B cell (primary cell): ENCODE results near the gene ZBTB46. TPM values are rescaled to one million over a fixed set of nuclear protein-coding genes. Genes with fewer than 3 reads are reported as not detected.

Experiments used
- ATAC-seq: fragments of 200-7000 bp; cut with Tn5 transposase; one replicate; pipeline ENCODE4 v1.10.0; 2021; ENCODE audit warnings: low read depth, mild to moderate bottlenecking, moderate number of reproducible peaks, moderate library complexity
- CTCF ChIA-PET: fragments of 350-600 bp; sonication (Branson Sonifier 250); formaldehyde crosslinking; loops from one replicate; lab custom pipeline; 2021; ENCODE audit warnings: antibody characterized with exemption, inconsistent platforms; lab: Charles Lee
- POLR2A ChIA-PET: fragments of 350-600 bp; sonication (Branson Sonifier 250); formaldehyde crosslinking; loops from one replicate; lab custom pipeline; 2021; ENCODE audit warnings: antibody characterized with exemption; lab: Charles Lee
- DNase-seq: peaks from one replicate; pipeline ENCODE4 v3.0.0; 2013
- H2AFZ ChIP-seq: 2 replicates; pipeline ENCODE4 v1.6.1; 2012; ENCODE audit warnings: mild to moderate bottlenecking, low read depth, low read length; ENCODE audit not compliant: insufficient read depth, poor library complexity, severe bottlenecking
- H3K27ac ChIP-seq, 2 donors: 1 replicate in 1 of 2; 2 replicates in 1 of 2; pipeline ENCODE4 v1.5.1; 2012 to 2013; ENCODE audit warnings: low read length in 2 of 2, mild to moderate bottlenecking in 2 of 2, moderate library complexity in 1 of 2
- H3K27me3 ChIP-seq, 4 experiments: fragments of 200-600 bp in 1 of 4; sonication (generic) in 1 of 4; replicated peaks in 1 of 4; 1 replicate in 2 of 4; 2 replicates in 2 of 4; pipeline versions ENCODE4 v1.6.1 to v1.7.0; 2013 to 2016; ENCODE audit warnings: low read length in 3 of 4, mild to moderate bottlenecking in 2 of 4, mixed read lengths in 1 of 4, moderate library complexity in 1 of 4; ENCODE audit not compliant: insufficient read depth in 4 of 4, control insufficient read depth in 3 of 4; ENCODE audit errors: control extremely low read depth in 1 of 4
- H3K36me3 ChIP-seq, 2 experiments: replicated peaks in 1 of 2; 1 replicate in 1 of 2; 2 replicates in 1 of 2; pipeline versions ENCODE4 v1.6.1 to v1.7.1; 2013; ENCODE audit warnings: low read length in 1 of 2; ENCODE audit not compliant: insufficient read depth in 2 of 2, control insufficient read depth in 1 of 2; ENCODE audit errors: control extremely low read depth in 1 of 2, extremely low read depth in 1 of 2
- H3K4me1 ChIP-seq, 2 donors: fragments of 200-600 bp in 1 of 2; sonication (generic) in 1 of 2; 1 replicate in 1 of 2; 2 replicates in 1 of 2; pipeline versions ENCODE4 v1.5.1 to v1.6.1; 2013 to 2017; ENCODE audit warnings: low read length in 2 of 2; ENCODE audit not compliant: control insufficient read depth in 2 of 2, insufficient read depth in 2 of 2
- H3K4me2 ChIP-seq: replicated peaks from 2 replicates; pipeline ENCODE3; 2012; ENCODE audit warnings: mild to moderate bottlenecking, low read depth, low read length; ENCODE audit not compliant: poor library complexity, severe bottlenecking
- H3K4me3 ChIP-seq, 5 experiments: fragments of 200-600 bp in 1 of 5; sonication (generic) in 1 of 5; 1 replicate in 3 of 5; 2 replicates in 2 of 5; pipeline versions ENCODE4 v1.5.1 to v1.7.0; 2011 to 2016; ENCODE audit warnings: low read length in 4 of 5, mild to moderate bottlenecking in 4 of 5, low read depth in 2 of 5, control low read depth in 1 of 5, moderate library complexity in 1 of 5; ENCODE audit not compliant: insufficient read depth in 1 of 5; ENCODE audit errors: control extremely low read depth in 1 of 5, extremely low read depth in 1 of 5
- H3K79me2 ChIP-seq: fragments of 200-600 bp; sonication (generic); one replicate; pipeline ENCODE4 v1.6.0; 2016; ENCODE audit warnings: low read length; ENCODE audit not compliant: control insufficient read depth, insufficient read depth
- H3K9ac ChIP-seq: fragments of 200-600 bp; sonication (generic); 2 replicates; pipeline ENCODE4 v1.6.1; 2017; ENCODE audit warnings: mild to moderate bottlenecking, low read length, moderate library complexity
- H3K9me3 ChIP-seq, 3 donors: one replicate each; pipeline versions ENCODE4 v1.6.1 to v1.7.1; 2013; ENCODE audit warnings: low read length in 2 of 3; ENCODE audit not compliant: control insufficient read depth in 2 of 3, insufficient read depth in 1 of 3; ENCODE audit errors: control extremely low read depth in 1 of 3
- H4K20me1 ChIP-seq: 2 replicates; pipeline ENCODE4 v1.6.0; 2012; ENCODE audit warnings: mild to moderate bottlenecking, low read length; ENCODE audit not compliant: insufficient read depth, control insufficient read depth, poor library complexity, severe bottlenecking
- H3K27ac Mint-ChIP-seq: one replicate; pipeline ENCODE4 v1.8.0; 2021; ENCODE audit warnings: mixed read lengths
- H3K27me3 Mint-ChIP-seq: one replicate; pipeline ENCODE4 v1.8.0; 2021; ENCODE audit warnings: mixed read lengths
- H3K4me1 Mint-ChIP-seq: one replicate; pipeline ENCODE4 v1.8.0; 2021; ENCODE audit warnings: mixed read lengths
- H3K4me3 Mint-ChIP-seq: one replicate; pipeline ENCODE4 v1.8.0; 2021; ENCODE audit warnings: mixed read lengths
- H3K9me3 Mint-ChIP-seq: one replicate; pipeline ENCODE4 v1.8.0; 2022; ENCODE audit warnings: mixed read lengths; ENCODE audit not compliant: insufficient read depth
- EZH2 ChIP-seq: IDR thresholded peaks from 2 replicates; pipeline ENCODE4 v1.6.1; 2012; ENCODE audit warnings: borderline replicate concordance, low read depth, mild to moderate bottlenecking, moderate library complexity, low read length; ENCODE audit not compliant: insufficient read depth, poor library complexity, severe bottlenecking
- WGBS: methylation state at CpG from one replicate; pipeline ENCODE4 v1.1.5; 2013; ENCODE audit warnings: missing lambda C conversion rate; ENCODE audit not compliant: insufficient coverage; 5-methylcytosine and 5-hydroxymethylcytosine counted together
- intact Hi-C: fragments of 100-400 bp; cut with micrococcal nuclease; formaldehyde crosslinking; loops from one replicate; pipeline ENCODE4 v1.10.0; 2022
- polyA plus RNA-seq: library from polyadenylated mRNA; depleted of rRNA; stranded (reverse); fragments of >200 nt; gene quantifications from 2 replicates; pipeline ENCODE4 v1.2.3, GENCODE V29; 2012
- total RNA-seq, 2 donors: library from RNA; stranded (reverse); fragments of 120-200 nt in 1 of 2; gene quantifications; 1 replicate in 1 of 2; 2 replicates in 1 of 2; pipeline versions ENCODE4 v1.2.3 to v1.2.4, GENCODE V29; 2013 to 2022
- TF ChIP-seq, protein P1 (sequence below): fragments of 200-600 bp; IDR thresholded peaks from one replicate; pipeline ENCODE4 v1.8.0; 2022; ENCODE audit warnings: antibody characterized with exemption, mild to moderate bottlenecking

The ZBTB46 gene
- total and polyA plus RNA-seq, 2 donors (not counting 1 experiment from before 2014, with no cell fraction given): 0.16 to 0.64 TPM

DNA sequence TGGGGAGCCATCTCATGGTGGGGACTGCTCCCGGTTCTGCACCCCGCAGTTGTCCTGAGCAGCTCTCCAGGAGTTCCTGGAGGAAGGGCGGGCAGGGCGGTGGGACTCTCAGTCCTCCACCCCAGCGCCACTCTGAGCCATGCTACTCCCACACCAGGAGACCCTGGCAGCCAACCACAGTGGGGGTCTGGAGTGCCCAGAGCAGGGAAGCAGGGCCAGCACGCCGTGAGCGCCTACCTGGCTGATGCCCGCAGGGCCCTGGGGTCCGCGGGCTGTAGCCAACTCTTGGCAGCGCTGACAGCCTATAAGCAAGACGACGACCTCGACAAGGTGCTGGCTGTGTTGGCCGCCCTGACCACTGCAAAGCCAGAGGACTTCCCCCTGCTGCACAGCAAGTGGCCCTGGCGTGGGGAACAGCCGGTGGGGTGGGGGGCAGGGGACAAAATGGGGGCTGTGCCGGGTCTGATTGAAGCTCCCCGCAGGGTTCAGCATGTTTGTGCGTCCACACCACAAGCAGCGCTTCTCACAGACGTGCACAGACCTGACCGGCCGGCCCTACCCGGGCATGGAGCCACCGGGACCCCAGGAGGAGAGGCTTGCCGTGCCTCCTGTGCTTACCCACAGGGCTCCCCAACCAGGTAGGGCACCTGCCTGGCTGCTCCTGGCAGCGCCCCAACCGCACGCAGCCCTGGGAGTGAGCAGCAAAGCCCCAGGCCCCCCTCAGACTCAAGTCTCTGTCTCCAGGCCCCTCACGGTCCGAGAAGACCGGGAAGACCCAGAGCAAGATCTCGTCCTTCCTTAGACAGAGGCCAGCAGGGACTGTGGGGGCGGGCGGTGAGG is 136.3 kb downstream of the ZBTB46 start:
- intact Hi-C loops: no loop called here
- H3K9me3 ChIP-seq: peaks cover 0 to 5% (median 0%) of the 10 kb centered on the region in 3 donors
- no peak overlapping the region for H3K4me2 ChIP-seq
- ChIA-PET CTCF (no interaction called here), POLR2A (no interaction called here)
- H3K27me3 Mint-ChIP-seq: no peaks in the 10 kb centered on the region
- WGBS: 98% methylated on average over 37 of the region's 37 CpGs
- H3K4me1 ChIP-seq: peaks cover 18% of the 10 kb centered on the region in 2 donors
- no peak overlapping the region for H3K9ac ChIP-seq
- peaks cover 16% of the 10 kb centered on the region for H3K4me1 Mint-ChIP-seq
- no peak overlapping the region for H3K4me3 Mint-ChIP-seq
- H3K27ac Mint-ChIP-seq: no peak overlapping the region
- no peaks in the 10 kb centered on the region for H3K9me3 Mint-ChIP-seq
- peaks cover 0 to 5% of the 10 kb centered on the region in 2 experiments for H3K36me3 ChIP-seq
- no peak overlapping the region for H2AFZ ChIP-seq
- DNase-seq (peak; percentile 9), ATAC-seq (no peak)
- H3K79me2 ChIP-seq: peaks cover 25% of the 10 kb centered on the region
- H3K27me3 ChIP-seq: peaks cover 0 to 3% (median 0%) of the 10 kb centered on the region in 4 experiments
- peaks cover 51% of the 10 kb centered on the region for H4K20me1 ChIP-seq
- no peak for TF ChIP-seq EZH2
- H3K4me3 ChIP-seq: no peak overlapping the region
- no peak overlapping the region for H3K27ac ChIP-seq

DNA sequence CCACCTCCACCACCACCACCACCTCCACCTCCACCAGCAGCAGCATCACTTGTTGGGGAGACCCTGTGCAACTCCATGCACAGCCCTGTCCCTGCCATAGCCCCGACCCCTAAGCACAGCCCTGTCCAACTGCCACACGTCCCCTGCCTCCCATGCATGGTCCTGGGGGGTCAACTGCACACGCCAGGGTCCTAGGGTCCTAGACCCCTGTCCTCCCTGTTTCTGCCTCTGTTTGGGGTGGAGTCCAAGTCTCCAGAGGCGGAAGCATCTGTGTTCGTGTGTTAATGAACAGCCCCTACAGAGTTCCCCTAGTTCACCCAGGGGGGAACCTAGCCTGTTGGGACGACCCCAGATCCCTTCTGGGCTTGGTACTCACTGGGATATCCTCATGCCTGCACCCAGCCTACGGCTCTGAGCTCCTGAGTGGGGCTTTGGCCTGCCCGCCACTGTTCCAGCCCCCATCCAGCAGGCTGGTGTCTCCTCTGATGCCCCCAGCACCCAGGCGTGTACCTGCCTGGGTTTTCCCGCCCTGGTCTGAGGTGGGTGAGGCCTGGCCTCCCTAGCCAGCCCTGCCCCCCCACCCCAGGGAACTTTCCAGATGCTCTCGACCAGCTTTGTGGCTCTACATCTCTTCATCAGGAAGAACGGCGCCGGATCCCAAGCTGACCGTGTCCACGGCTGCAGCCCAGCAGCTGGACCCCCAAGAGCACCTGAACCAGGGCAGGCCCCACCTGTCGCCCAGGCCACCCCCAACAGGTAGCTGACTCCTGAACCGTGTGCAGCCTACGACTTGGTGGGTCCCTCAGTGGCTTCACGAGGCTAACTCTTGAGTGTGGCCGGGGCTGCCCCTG is 137.1 kb downstream of the ZBTB46 start:
- peaks cover 18% of the 10 kb centered on the region in 2 donors for H3K4me1 ChIP-seq
- POLR2A ChIA-PET: no interaction called here
- H4K20me1 ChIP-seq: peaks cover 42% of the 10 kb centered on the region
- CTCF ChIA-PET: no interaction called here
- Mint-ChIP-seq H3K4me1 (peaks cover 16% of the 10 kb centered on the region), H3K4me3 (no peak overlapping the region), H3K27me3 (no peaks in the 10 kb centered on the region), H3K27ac (peak overlapping the region; percentile 67), H3K9me3 (no peaks in the 10 kb centered on the region)
- peaks cover 0 to 5% of the 10 kb centered on the region in 2 experiments for H3K36me3 ChIP-seq
- no peak overlapping the region for H3K4me3 ChIP-seq
- no peak for TF ChIP-seq EZH2
- TF ChIP-seq, protein P1, sequence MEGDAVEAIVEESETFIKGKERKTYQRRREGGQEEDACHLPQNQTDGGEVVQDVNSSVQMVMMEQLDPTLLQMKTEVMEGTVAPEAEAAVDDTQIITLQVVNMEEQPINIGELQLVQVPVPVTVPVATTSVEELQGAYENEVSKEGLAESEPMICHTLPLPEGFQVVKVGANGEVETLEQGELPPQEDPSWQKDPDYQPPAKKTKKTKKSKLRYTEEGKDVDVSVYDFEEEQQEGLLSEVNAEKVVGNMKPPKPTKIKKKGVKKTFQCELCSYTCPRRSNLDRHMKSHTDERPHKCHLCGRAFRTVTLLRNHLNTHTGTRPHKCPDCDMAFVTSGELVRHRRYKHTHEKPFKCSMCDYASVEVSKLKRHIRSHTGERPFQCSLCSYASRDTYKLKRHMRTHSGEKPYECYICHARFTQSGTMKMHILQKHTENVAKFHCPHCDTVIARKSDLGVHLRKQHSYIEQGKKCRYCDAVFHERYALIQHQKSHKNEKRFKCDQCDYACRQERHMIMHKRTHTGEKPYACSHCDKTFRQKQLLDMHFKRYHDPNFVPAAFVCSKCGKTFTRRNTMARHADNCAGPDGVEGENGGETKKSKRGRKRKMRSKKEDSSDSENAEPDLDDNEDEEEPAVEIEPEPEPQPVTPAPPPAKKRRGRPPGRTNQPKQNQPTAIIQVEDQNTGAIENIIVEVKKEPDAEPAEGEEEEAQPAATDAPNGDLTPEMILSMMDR: no peak
- WGBS: 97% methylated on average over 18 of the region's 21 CpGs
- peaks cover 0 to 5% (median 0%) of the 10 kb centered on the region in 3 donors for H3K9me3 ChIP-seq
- intact Hi-C loops: no loop called here
- H3K79me2 ChIP-seq: peaks cover 16% of the 10 kb centered on the region
- DNase-seq (peak; percentile 13), ATAC-seq (no peak)
- H3K4me2 ChIP-seq: no peak overlapping the region
- no peak overlapping the region for H3K27ac ChIP-seq
- peaks cover 0 to 5% (median 0%) of the 10 kb centered on the region in 4 experiments for H3K27me3 ChIP-seq
- H3K9ac ChIP-seq: no peak overlapping the region
- H2AFZ ChIP-seq: no peak overlapping the region
